Osteoblast (primary cell): Measurements from ENCODE around the gene ESD. TPM values are rescaled to one million over a fixed set of nuclear protein-coding genes. Genes with fewer than 3 reads are reported as not detected.
A peak's percentile ranks its signal among the peaks of the same experiment; 100 is the strongest.

Experiments
- DNase-seq: peaks from one replicate; pipeline ENCODE4 v3.0.0; 2011; ENCODE audit warnings: low spot score, mixed read lengths; ENCODE audit not compliant: insufficient read length; ENCODE audit errors: missing footprints
- H2AFZ ChIP-seq: 2 replicates; pipeline ENCODE4 v1.6.0; 2011; ENCODE audit warnings: mild to moderate bottlenecking, low read length
- H3K27ac ChIP-seq: 2 replicates; pipeline ENCODE4 v1.5.1; 2011; ENCODE audit warnings: mild to moderate bottlenecking, low read depth, low read length, moderate library complexity
- H3K27me3 ChIP-seq: 2 replicates; pipeline ENCODE4 v1.6.0; 2012; ENCODE audit warnings: mild to moderate bottlenecking, control low read depth, inconsistent platforms, low read length, moderate library complexity; ENCODE audit not compliant: insufficient read depth
- H3K36me3 ChIP-seq: 2 replicates; pipeline ENCODE4 v1.5.1; 2011; ENCODE audit warnings: mild to moderate bottlenecking, low read length, control low read depth, moderate library complexity; ENCODE audit not compliant: insufficient read depth
- H3K4me1 ChIP-seq: 2 replicates; pipeline ENCODE4 v1.5.1; 2011; ENCODE audit warnings: mild to moderate bottlenecking, low read length, control low read depth, moderate library complexity; ENCODE audit not compliant: insufficient read depth
- H3K4me2 ChIP-seq: 2 replicates; pipeline ENCODE4 v1.6.0; 2011; ENCODE audit warnings: mild to moderate bottlenecking, low read length; ENCODE audit not compliant: insufficient read depth
- H3K4me3 ChIP-seq: fragments of 200-600 bp; sonication (generic); 3 replicates; pipeline ENCODE4 v1.5.1; 2012; ENCODE audit warnings: mild to moderate bottlenecking, low read length, inconsistent platforms; ENCODE audit not compliant: insufficient read depth
- H3K79me2 ChIP-seq: 2 replicates; pipeline ENCODE4 v1.6.0; 2012; ENCODE audit warnings: mild to moderate bottlenecking, low read length, control low read depth, inconsistent platforms; ENCODE audit not compliant: insufficient read depth
- H3K9me3 ChIP-seq: 2 replicates; pipeline ENCODE4 v1.5.1; 2011; ENCODE audit warnings: low read depth, low read length, control low read depth
- H4K20me1 ChIP-seq: 2 replicates; pipeline ENCODE4 v1.6.0; 2012; ENCODE audit warnings: mild to moderate bottlenecking, low read length, control low read depth; ENCODE audit not compliant: insufficient read depth
- CTCF ChIP-seq: IDR thresholded peaks from 2 replicates; pipeline ENCODE4 v1.5.1; 2011; ENCODE audit warnings: mild to moderate bottlenecking, low read depth, low read length, moderate library complexity; ENCODE audit errors: extremely low read depth
- total RNA-seq: library from RNA; depleted of rRNA; stranded (reverse); fragments of >200 nt; gene quantifications from 2 replicates; pipeline ENCODE4 v1.2.3, GENCODE V29; 2012

The ESD gene
- total RNA-seq, 1 donor: 130 TPM

- no peaks in the 10 kb centered on the region for H3K79me2 ChIP-seq
- DNase-seq: no peak
- H3K4me2 ChIP-seq: peak overlapping the region; percentile 6
- peaks cover 12% of the 10 kb centered on the region for H3K36me3 ChIP-seq
- H3K9me3 ChIP-seq: no peaks in the 10 kb centered on the region
- no peak overlapping the region for H3K4me3 ChIP-seq
- peak overlapping the region; percentile 7 for H3K27ac ChIP-seq
- no peaks in the 10 kb centered on the region for H4K20me1 ChIP-seq
- no peak for TF ChIP-seq CTCF
- H2AFZ ChIP-seq: no peak overlapping the region
- H3K4me1 ChIP-seq: peaks cover 24% of the 10 kb centered on the region
- H3K27me3 ChIP-seq: no peaks in the 10 kb centered on the region
Observed at GRCh38 chr13:46749951-46750350, 47.0 kb downstream of the ESD start.

- TF ChIP-seq CTCF: no peak
- H2AFZ ChIP-seq: no peak overlapping the region
- H3K79me2 ChIP-seq: no peaks in the 10 kb centered on the region
- no peak overlapping the region for H3K4me3 ChIP-seq
- no peak overlapping the region for H3K27ac ChIP-seq
- H3K4me1 ChIP-seq: peaks cover 27% of the 10 kb centered on the region
- H3K9me3 ChIP-seq: no peaks in the 10 kb centered on the region
- no peaks in the 10 kb centered on the region for H4K20me1 ChIP-seq
- peaks cover 12% of the 10 kb centered on the region for H3K36me3 ChIP-seq
- H3K27me3 ChIP-seq: no peaks in the 10 kb centered on the region
- no peak for DNase-seq
- H3K4me2 ChIP-seq: no peak overlapping the region
Observed at GRCh38 chr13:46748300-46748699, 48.7 kb downstream of the ESD start.

- Histone ChIP-seq H3K27ac (no peak overlapping the region), H3K27me3 (no peaks in the 10 kb centered on the region), H3K9me3 (no peaks in the 10 kb centered on the region), H3K79me2 (no peaks in the 10 kb centered on the region), H3K4me3 (no peak overlapping the region), H4K20me1 (no peaks in the 10 kb centered on the region), H3K36me3 (peaks cover 12% of the 10 kb centered on the region), H3K4me1 (peaks cover 35% of the 10 kb centered on the region), H2AFZ (no peak overlapping the region), H3K4me2 (no peak overlapping the region)
- DNase-seq: no peak
- no peak for TF ChIP-seq CTCF
Observed at GRCh38 chr13:46747031-46747820, 49.7 kb downstream of the ESD start.

GRCh38 chr13:46745706-46746105, 51.3 kb downstream of the ESD start:
- no peak for TF ChIP-seq CTCF
- H3K36me3 ChIP-seq: peaks cover 18% of the 10 kb centered on the region

More at GRCh38 chr13:46745706-46746105, 51.3 kb downstream of the ESD start:
- Histone ChIP-seq H3K4me3 (no peak overlapping the region), H4K20me1 (no peaks in the 10 kb centered on the region), H3K27me3 (no peaks in the 10 kb centered on the region), H3K79me2 (no peaks in the 10 kb centered on the region), H3K4me2 (no peak overlapping the region), H3K4me1 (peaks cover 23% of the 10 kb centered on the region), H2AFZ (no peak overlapping the region), H3K9me3 (no peaks in the 10 kb centered on the region), H3K27ac (no peak overlapping the region)
- no peak for DNase-seq
